OCI-LY1 (cell line): ENCODE data around the gene SAXO1.

Experiments
- H2AFZ ChIP-seq: fragments of 200-600 bp; sonication (generic), shearing (Covaris generic); 2 replicates; pipeline ENCODE4 v1.6.0; 2014; ENCODE audit warnings: antibody characterized with exemption, mild to moderate bottlenecking, low read length
- H3F3A ChIP-seq: fragments of 200-600 bp; sonication (generic), shearing (Covaris generic); 2 replicates; pipeline ENCODE4 v1.6.0; 2014; ENCODE audit warnings: mild to moderate bottlenecking, antibody characterized with exemption, low read length, moderate library complexity; ENCODE audit not compliant: insufficient read depth
- H3K27ac ChIP-seq: fragments of 200-600 bp; sonication (generic); 2 replicates; pipeline ENCODE4 v1.5.1; 2014; ENCODE audit warnings: low read length, mixed run types, mild to moderate bottlenecking, low read depth; ENCODE audit not compliant: poor library complexity, severe bottlenecking
- H3K27me3 ChIP-seq: fragments of 200-600 bp; sonication (generic); 2 replicates; pipeline ENCODE4 v1.6.0; 2014; ENCODE audit warnings: antibody characterized with exemption, mild to moderate bottlenecking, low read length, moderate library complexity; ENCODE audit not compliant: insufficient read depth
- H3K36me3 ChIP-seq: fragments of 200-600 bp; sonication (generic); 2 replicates; pipeline ENCODE4 v1.6.1; 2014; ENCODE audit warnings: mild to moderate bottlenecking, antibody characterized with exemption, low read length, moderate library complexity, mixed read lengths; ENCODE audit not compliant: insufficient read depth
- H3K4me1 ChIP-seq: fragments of 200-600 bp; sonication (generic); 2 replicates; pipeline ENCODE4 v1.5.1; 2014; ENCODE audit warnings: mild to moderate bottlenecking, low read length, moderate library complexity; ENCODE audit not compliant: insufficient read depth, severe bottlenecking
- H3K4me2 ChIP-seq: fragments of 200-600 bp; sonication (generic), shearing (Covaris generic); 2 replicates; pipeline ENCODE4 v1.6.1; 2014; ENCODE audit warnings: low read length
- H3K4me3 ChIP-seq: fragments of 200-600 bp; sonication (generic); 2 replicates; pipeline ENCODE4 v1.5.1; 2014; ENCODE audit warnings: low read length, low read depth, mild to moderate bottlenecking, mixed read lengths; ENCODE audit not compliant: poor library complexity, severe bottlenecking
- H3K79me2 ChIP-seq: fragments of 200-600 bp; shearing (Covaris generic); 2 replicates; pipeline ENCODE4 v1.6.1; 2016; ENCODE audit warnings: mixed run types, low read length, mixed read lengths; ENCODE audit not compliant: insufficient read depth
- H3K9ac ChIP-seq: fragments of 200-600 bp; sonication (generic), shearing (Covaris generic); 2 replicates; pipeline ENCODE4 v1.6.1; 2014; ENCODE audit warnings: mild to moderate bottlenecking, low read length, mixed read lengths
- H3K9me2 ChIP-seq: fragments of 200-600 bp; sonication (generic), shearing (Covaris generic); 2 replicates; pipeline ENCODE4 v1.6.1; 2014; ENCODE audit warnings: low read depth, mild to moderate bottlenecking, low read length, mixed read lengths
- H3K9me3 ChIP-seq: fragments of 200-600 bp; shearing (Covaris generic); 2 replicates; pipeline ENCODE4 v1.6.1; 2014; ENCODE audit warnings: low read length, mixed read lengths
- H4K20me1 ChIP-seq: fragments of 200-600 bp; sonication (generic), shearing (Covaris generic); 2 replicates; pipeline ENCODE4 v1.6.0; 2016; ENCODE audit warnings: mild to moderate bottlenecking, low read length; ENCODE audit not compliant: insufficient read depth
- EZH2 ChIP-seq: fragments of 200-600 bp; sonication (generic), shearing (Covaris generic); IDR thresholded peaks from 2 replicates; pipeline ENCODE4 v1.8.0; 2017; ENCODE audit warnings: borderline replicate concordance, mixed run types, mild to moderate bottlenecking, antibody characterized with exemption, low read length, moderate library complexity, mixed read lengths
- TF ChIP-seq, protein P1 (sequence below): fragments of 200-600 bp; sonication (generic), shearing (Covaris generic); IDR thresholded peaks from 2 replicates; pipeline ENCODE4 v1.5.1; 2017; ENCODE audit warnings: mild to moderate bottlenecking, antibody characterized with exemption, low read length, moderate library complexity, mixed read lengths

Gene SAXO1

GRCh38 chr9:18978188-18978587 is 54.8 kb downstream of the SAXO1 start:
- H3K27me3 ChIP-seq = no peaks in the 10 kb centered on the region
- H3K4me3 ChIP-seq = no peak overlapping the region
- no peaks in the 10 kb centered on the region for H3K9me2 ChIP-seq
- H3K4me2 ChIP-seq = no peak overlapping the region
- H3K36me3 ChIP-seq = no peaks in the 10 kb centered on the region
- no peaks in the 10 kb centered on the region for H3K79me2 ChIP-seq
- H3F3A ChIP-seq = no peaks in the 10 kb centered on the region
- no peaks in the 10 kb centered on the region for H3K9me3 ChIP-seq
- no peaks in the 10 kb centered on the region for H4K20me1 ChIP-seq
- H2AFZ ChIP-seq = no peak overlapping the region
- no peak overlapping the region for H3K9ac ChIP-seq
- TF ChIP-seq, protein P1, sequence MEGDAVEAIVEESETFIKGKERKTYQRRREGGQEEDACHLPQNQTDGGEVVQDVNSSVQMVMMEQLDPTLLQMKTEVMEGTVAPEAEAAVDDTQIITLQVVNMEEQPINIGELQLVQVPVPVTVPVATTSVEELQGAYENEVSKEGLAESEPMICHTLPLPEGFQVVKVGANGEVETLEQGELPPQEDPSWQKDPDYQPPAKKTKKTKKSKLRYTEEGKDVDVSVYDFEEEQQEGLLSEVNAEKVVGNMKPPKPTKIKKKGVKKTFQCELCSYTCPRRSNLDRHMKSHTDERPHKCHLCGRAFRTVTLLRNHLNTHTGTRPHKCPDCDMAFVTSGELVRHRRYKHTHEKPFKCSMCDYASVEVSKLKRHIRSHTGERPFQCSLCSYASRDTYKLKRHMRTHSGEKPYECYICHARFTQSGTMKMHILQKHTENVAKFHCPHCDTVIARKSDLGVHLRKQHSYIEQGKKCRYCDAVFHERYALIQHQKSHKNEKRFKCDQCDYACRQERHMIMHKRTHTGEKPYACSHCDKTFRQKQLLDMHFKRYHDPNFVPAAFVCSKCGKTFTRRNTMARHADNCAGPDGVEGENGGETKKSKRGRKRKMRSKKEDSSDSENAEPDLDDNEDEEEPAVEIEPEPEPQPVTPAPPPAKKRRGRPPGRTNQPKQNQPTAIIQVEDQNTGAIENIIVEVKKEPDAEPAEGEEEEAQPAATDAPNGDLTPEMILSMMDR = no peak
- TF ChIP-seq EZH2 = no peak
- H3K4me1 ChIP-seq = no peaks in the 10 kb centered on the region
- H3K27ac ChIP-seq = no peak overlapping the region

DNA sequence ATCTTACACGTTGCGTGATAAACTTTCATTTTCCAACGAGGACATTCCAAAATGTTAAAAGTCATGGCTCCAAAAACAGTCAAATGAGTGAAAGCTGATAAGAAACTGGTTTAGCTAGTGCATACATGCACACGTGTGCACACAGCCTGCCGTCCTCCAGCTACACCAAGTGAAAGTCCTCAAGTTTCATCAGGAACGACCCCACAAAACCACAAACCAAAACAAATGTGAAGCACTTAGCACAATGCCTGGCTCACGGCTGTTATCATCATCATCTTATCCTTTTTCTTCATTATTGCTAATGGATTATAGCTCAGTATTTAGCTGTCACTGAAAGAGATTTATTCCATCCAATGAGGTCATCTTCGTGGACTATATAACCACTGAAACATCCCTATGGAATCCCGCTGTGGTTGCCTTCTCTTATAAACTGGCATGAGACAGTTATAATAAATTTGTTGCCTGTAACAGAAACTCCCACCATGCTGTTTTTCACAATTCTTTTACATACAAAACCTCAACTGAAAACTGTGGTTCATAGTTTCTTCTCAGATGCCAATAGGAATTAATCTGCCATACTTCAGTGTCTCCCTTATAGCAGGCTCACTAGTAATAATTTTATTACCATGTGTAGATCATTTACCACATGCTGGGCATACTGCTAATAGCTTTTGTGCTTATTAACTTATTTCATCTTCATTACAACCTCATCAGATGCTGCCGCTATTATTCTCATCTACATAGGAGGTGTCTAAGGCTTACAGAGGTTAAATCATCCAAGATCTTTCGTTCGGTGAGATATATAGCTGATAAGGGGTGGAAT is 56.1 kb downstream of the SAXO1 start:
- Histone ChIP-seq H3K4me1 (no peaks in the 10 kb centered on the region), H3K27ac (no peak overlapping the region), H2AFZ (no peak overlapping the region), H4K20me1 (no peaks in the 10 kb centered on the region), H3K27me3 (no peaks in the 10 kb centered on the region), H3K36me3 (no peaks in the 10 kb centered on the region), H3K9me2 (no peaks in the 10 kb centered on the region), H3K4me2 (no peak overlapping the region), H3K79me2 (no peaks in the 10 kb centered on the region), H3K4me3 (no peak overlapping the region), H3K9me3 (no peaks in the 10 kb centered on the region), H3F3A (no peaks in the 10 kb centered on the region), H3K9ac (no peak overlapping the region)
- TF ChIP-seq, protein P1 = no peak

GRCh38 chr9:18976221-18976708 is 56.7 kb downstream of the SAXO1 start:
- Histone ChIP-seq H3K27me3 (no peaks in the 10 kb centered on the region), H2AFZ (no peak overlapping the region), H3K79me2 (no peaks in the 10 kb centered on the region), H3K4me2 (no peak overlapping the region), H3K9me2 (no peaks in the 10 kb centered on the region), H3K27ac (no peak overlapping the region), H3K9me3 (no peaks in the 10 kb centered on the region), H3K4me3 (no peak overlapping the region), H4K20me1 (no peaks in the 10 kb centered on the region), H3K9ac (no peak overlapping the region), H3K4me1 (no peaks in the 10 kb centered on the region), H3K36me3 (no peaks in the 10 kb centered on the region), H3F3A (no peaks in the 10 kb centered on the region)
- TF ChIP-seq, protein P1 = no peak
- TF ChIP-seq EZH2 = no peak
